Measurements from ENCODE around the gene KCNH5. TPM values are rescaled to one million over a fixed set of nuclear protein-coding genes. Genes with fewer than 3 reads are reported as not detected.

KCNH5 gene
- total and polyA plus RNA-seq, 2 donors (not counting 1 experiment from before 2014, with no cell fraction given), result 0.03 to 0.83 TPM

- H4K20me1 ChIP-seq (ENCODE audit: control insufficient read depth, extremely low read depth, insufficient read depth, low read length), result no peaks in the 10 kb centered on the region
- H3K27ac ChIP-seq (ENCODE audit: insufficient read depth, low read length), result no peak overlapping the region
- no peaks in the 10 kb centered on the region for H3K36me3 ChIP-seq (ENCODE audit: control insufficient read depth, insufficient read depth, low read length)
- no peaks in the 10 kb centered on the region for H3K27me3 ChIP-seq (ENCODE audit: control insufficient read depth, insufficient read depth, low read length)
- H2AFZ ChIP-seq (ENCODE audit: low read length), result no peak overlapping the region
- H3K9ac ChIP-seq (ENCODE audit: insufficient read depth, low read length), result no peak overlapping the region
- H3K4me2 ChIP-seq (ENCODE audit: extremely low read depth, insufficient read depth, low read length), result no peak overlapping the region
- no peaks in the 10 kb centered on the region for H3K9me3 ChIP-seq (ENCODE audit: control insufficient read depth, insufficient read depth, low read depth, low read length)
- TF ChIP-seq CTCF (conservative IDR thresholded peaks at IDR 0.05 in 1 of 2, IDR thresholded peaks at IDR 0.05 in 1 of 2; ENCODE audit: low read depth in 1 of 2, low read length in 2 of 2) (no peak), EZH2 (IDR thresholded peaks at IDR 0.05; ENCODE audit: low read length, missing control alignments) (no peak)
- no peak overlapping the region for H3K4me3 ChIP-seq (replicated peaks in 1 of 4; ENCODE audit: control extremely low read depth in 1 of 4, insufficient read depth in 1 of 4, low read depth in 3 of 4, low read length in 4 of 4)
- DNase-seq (ENCODE audit: low read depth in 2 of 2), result no peak
- H3K79me2 ChIP-seq (ENCODE audit: control insufficient read depth, insufficient read depth, low read length), result no peaks in the 10 kb centered on the region
- H3K4me1 ChIP-seq (ENCODE audit: control insufficient read depth, extremely low read depth, insufficient read depth, low read length), result no peaks in the 10 kb centered on the region
Observed at GRCh38 chr14:62709773-62710172, 335.5 kb downstream of the KCNH5 start.

- Histone ChIP-seq H3K4me2 (ENCODE audit: extremely low read depth, insufficient read depth, low read length) (no peak overlapping the region), H3K27me3 (ENCODE audit: control insufficient read depth, insufficient read depth, low read length) (no peaks in the 10 kb centered on the region), H3K9ac (ENCODE audit: insufficient read depth, low read length) (no peak overlapping the region), H4K20me1 (ENCODE audit: control insufficient read depth, extremely low read depth, insufficient read depth, low read length) (no peaks in the 10 kb centered on the region), H3K79me2 (ENCODE audit: control insufficient read depth, insufficient read depth, low read length) (no peaks in the 10 kb centered on the region), H3K27ac (ENCODE audit: insufficient read depth, low read length) (no peak overlapping the region), H3K9me3 (ENCODE audit: control insufficient read depth, insufficient read depth, low read depth, low read length) (no peaks in the 10 kb centered on the region), H2AFZ (ENCODE audit: low read length) (no peak overlapping the region), H3K4me3 (replicated peaks in 1 of 4; ENCODE audit: control extremely low read depth in 1 of 4, insufficient read depth in 1 of 4, low read depth in 3 of 4, low read length in 4 of 4) (no peak overlapping the region), H3K4me1 (ENCODE audit: control insufficient read depth, extremely low read depth, insufficient read depth, low read length) (no peaks in the 10 kb centered on the region), H3K36me3 (ENCODE audit: control insufficient read depth, insufficient read depth, low read length) (no peaks in the 10 kb centered on the region)
- peak; percentile 14 to 20 for DNase-seq (ENCODE audit: low read depth in 2 of 2)
- TF ChIP-seq CTCF (conservative IDR thresholded peaks at IDR 0.05 in 1 of 2, IDR thresholded peaks at IDR 0.05 in 1 of 2; ENCODE audit: low read depth in 1 of 2, low read length in 2 of 2) (no peak), EZH2 (IDR thresholded peaks at IDR 0.05; ENCODE audit: low read length, missing control alignments) (no peak)
Observed at GRCh38 chr14:62706217-62706616, 339.0 kb downstream of the KCNH5 start.

GRCh38 chr14:62697461-62697860 is 347.8 kb downstream of the KCNH5 start:
- no peak overlapping the region for H3K4me2 ChIP-seq (ENCODE audit: extremely low read depth, insufficient read depth, low read length)
- no peak overlapping the region for H3K27ac ChIP-seq (ENCODE audit: insufficient read depth, low read length)
- H3K79me2 ChIP-seq (ENCODE audit: control insufficient read depth, insufficient read depth, low read length), result no peaks in the 10 kb centered on the region
- no peak overlapping the region for H3K4me3 ChIP-seq (replicated peaks in 1 of 4; ENCODE audit: control extremely low read depth in 1 of 4, insufficient read depth in 1 of 4, low read depth in 3 of 4, low read length in 4 of 4)
- no peaks in the 10 kb centered on the region for H3K9me3 ChIP-seq (ENCODE audit: control insufficient read depth, insufficient read depth, low read depth, low read length)
- no peaks in the 10 kb centered on the region for H4K20me1 ChIP-seq (ENCODE audit: control insufficient read depth, extremely low read depth, insufficient read depth, low read length)
- DNase-seq (ENCODE audit: low read depth in 2 of 2), result no peak
- no peak overlapping the region for H3K9ac ChIP-seq (ENCODE audit: insufficient read depth, low read length)
- no peaks in the 10 kb centered on the region for H3K4me1 ChIP-seq (ENCODE audit: control insufficient read depth, extremely low read depth, insufficient read depth, low read length)
- no peak overlapping the region for H2AFZ ChIP-seq (ENCODE audit: low read length)
- TF ChIP-seq EZH2 (IDR thresholded peaks at IDR 0.05; ENCODE audit: low read length, missing control alignments) (no peak), CTCF (conservative IDR thresholded peaks at IDR 0.05 in 1 of 2, IDR thresholded peaks at IDR 0.05 in 1 of 2; ENCODE audit: low read depth in 1 of 2, low read length in 2 of 2) (no peak)
- no peaks in the 10 kb centered on the region for H3K27me3 ChIP-seq (ENCODE audit: control insufficient read depth, insufficient read depth, low read length)
- H3K36me3 ChIP-seq (ENCODE audit: control insufficient read depth, insufficient read depth, low read length), result no peaks in the 10 kb centered on the region

Data from fibroblast of lung (primary cell).